Cardiac fibroblast (primary cell): Measurements from ENCODE around the gene AHRR.
"Not testable (repeated sequence)": the region's sequence is repeated elsewhere in the genome, so short reads cannot be mapped to it uniquely, and the experiment has no call there.

Experiments used
- DNase-seq, 2 donors: peaks; one replicate each; pipeline versions ENCODE4 v3.0.0 to v3.0.0-alpha.2; 2010; ENCODE audit warnings: low read depth in 2 of 2
- H3K4me3 ChIP-seq, 2 donors: replicated peaks in 1 of 2; 1 replicate in 1 of 2; 2 replicates in 1 of 2; pipeline ENCODE4 v1.5.1; 2011; ENCODE audit warnings: low read depth in 2 of 2, low read length in 2 of 2, mild to moderate bottlenecking in 2 of 2, moderate library complexity in 1 of 2
- TF ChIP-seq, protein P1 (sequence below): IDR thresholded peaks from one replicate; pipeline ENCODE4 v1.5.1; 2011; ENCODE audit warnings: low read depth, mild to moderate bottlenecking, low read length, inconsistent platforms

Gene AHRR

GRCh38 chr5:401146-402034, 79.9 kb downstream of the AHRR start:
- TF ChIP-seq, protein P1, sequence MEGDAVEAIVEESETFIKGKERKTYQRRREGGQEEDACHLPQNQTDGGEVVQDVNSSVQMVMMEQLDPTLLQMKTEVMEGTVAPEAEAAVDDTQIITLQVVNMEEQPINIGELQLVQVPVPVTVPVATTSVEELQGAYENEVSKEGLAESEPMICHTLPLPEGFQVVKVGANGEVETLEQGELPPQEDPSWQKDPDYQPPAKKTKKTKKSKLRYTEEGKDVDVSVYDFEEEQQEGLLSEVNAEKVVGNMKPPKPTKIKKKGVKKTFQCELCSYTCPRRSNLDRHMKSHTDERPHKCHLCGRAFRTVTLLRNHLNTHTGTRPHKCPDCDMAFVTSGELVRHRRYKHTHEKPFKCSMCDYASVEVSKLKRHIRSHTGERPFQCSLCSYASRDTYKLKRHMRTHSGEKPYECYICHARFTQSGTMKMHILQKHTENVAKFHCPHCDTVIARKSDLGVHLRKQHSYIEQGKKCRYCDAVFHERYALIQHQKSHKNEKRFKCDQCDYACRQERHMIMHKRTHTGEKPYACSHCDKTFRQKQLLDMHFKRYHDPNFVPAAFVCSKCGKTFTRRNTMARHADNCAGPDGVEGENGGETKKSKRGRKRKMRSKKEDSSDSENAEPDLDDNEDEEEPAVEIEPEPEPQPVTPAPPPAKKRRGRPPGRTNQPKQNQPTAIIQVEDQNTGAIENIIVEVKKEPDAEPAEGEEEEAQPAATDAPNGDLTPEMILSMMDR, result no peak
- DNase-seq, result no peak
- no peak overlapping the region for H3K4me3 ChIP-seq

GRCh38 chr5:402219-402614, 80.7 kb downstream of the AHRR start:
- not testable (repeated sequence) for H3K4me3 ChIP-seq, DNase-seq

- no peak for DNase-seq
- TF ChIP-seq, protein P1, result no peak
- no peak overlapping the region for H3K4me3 ChIP-seq
Measured at GRCh38 chr5:402615-403359, 81.3 kb downstream of the AHRR start.

DNA sequence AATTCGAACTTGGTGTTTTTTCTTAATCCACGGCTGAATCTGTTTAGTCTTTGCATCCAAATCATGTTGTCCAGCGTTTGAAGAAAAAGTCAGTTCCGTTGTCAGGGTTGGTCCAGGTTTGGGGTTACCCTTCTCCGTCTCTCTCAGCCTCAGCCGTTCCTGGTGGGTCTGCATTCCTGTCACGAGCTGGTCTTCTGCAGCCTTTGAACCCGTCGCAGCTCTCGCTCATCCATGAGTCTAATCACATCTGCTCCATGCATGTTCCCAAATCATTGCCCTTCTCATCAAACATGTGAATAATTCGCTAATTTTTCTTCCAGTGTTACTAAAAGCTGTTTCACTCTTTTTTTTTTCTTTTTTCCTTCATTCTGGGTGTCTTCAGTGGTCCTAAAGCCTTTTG, 82.5 kb downstream of the AHRR start:
- H3K4me3 ChIP-seq, result no peak overlapping the region
- TF ChIP-seq, protein P1, result no peak
- DNase-seq, result no peak

GRCh38 chr5:404666-405241, 83.2 kb downstream of the AHRR start:
- TF ChIP-seq, protein P1, result no peak
- no peak overlapping the region for H3K4me3 ChIP-seq
- no peak for DNase-seq

DNA sequence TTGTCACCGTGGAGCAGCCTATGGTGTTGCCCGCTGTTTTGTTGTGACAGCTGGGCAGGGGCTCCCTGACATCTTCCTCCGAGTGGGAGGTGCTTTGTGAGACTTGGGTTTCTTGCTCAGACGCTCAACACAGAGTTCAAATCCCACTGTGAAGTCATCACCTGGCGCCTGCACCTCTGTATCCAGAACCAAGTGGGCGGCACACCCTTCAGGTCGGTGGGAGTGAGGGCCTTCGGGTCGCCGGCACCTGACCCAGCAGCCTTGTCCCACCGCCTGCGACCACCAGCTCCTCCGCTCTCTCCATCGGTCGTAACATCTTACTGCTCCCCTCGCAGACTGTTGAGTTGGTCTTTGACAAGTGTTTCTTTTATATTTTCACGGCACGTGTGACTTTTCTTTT, 83.9 kb downstream of the AHRR start:
- H3K4me3 ChIP-seq, result no peak overlapping the region
- no peak for DNase-seq
- TF ChIP-seq, protein P1, result no peak

- H3K4me3 ChIP-seq, result no peak overlapping the region
- TF ChIP-seq, protein P1, result no peak
- no peak for DNase-seq
Measured at GRCh38 chr5:406041-406440, 84.5 kb downstream of the AHRR start.
